Measurements from ENCODE around the gene RLIM. TPM values are rescaled to one million over a fixed set of nuclear protein-coding genes. Genes with fewer than 3 reads are reported as not detected.

RLIM gene
- total RNA-seq, 1 experiment from 2014 or later: 36.4 TPM

DNA sequence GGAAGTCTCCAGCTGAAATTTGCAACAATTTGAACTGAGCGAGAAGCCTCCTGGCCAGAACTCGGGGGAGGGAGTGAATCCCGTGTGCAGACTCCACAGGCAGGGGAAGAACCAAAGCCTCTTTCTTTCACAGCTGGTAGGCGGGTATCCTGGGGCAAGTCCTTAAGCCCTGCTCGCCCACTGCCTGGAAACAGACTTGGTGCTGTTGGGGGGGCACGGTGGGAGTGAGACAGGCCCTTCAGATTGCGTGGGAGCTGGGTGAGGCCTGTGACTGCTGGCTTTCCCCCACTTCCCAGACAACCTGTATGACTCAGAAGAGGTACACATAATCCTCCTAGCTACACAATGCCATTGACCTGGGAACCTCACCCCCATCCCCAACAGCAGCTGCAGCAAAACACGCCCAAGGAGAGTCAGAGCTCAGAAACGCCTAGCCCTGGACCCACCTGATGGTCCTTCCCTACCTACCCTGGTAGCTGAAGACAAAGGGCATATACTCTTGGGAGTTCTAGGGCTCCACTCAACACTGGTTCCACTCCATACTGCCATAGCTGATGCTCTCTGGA, 22.4 kb upstream of the RLIM start:
- TF ChIP-seq, protein P1, sequence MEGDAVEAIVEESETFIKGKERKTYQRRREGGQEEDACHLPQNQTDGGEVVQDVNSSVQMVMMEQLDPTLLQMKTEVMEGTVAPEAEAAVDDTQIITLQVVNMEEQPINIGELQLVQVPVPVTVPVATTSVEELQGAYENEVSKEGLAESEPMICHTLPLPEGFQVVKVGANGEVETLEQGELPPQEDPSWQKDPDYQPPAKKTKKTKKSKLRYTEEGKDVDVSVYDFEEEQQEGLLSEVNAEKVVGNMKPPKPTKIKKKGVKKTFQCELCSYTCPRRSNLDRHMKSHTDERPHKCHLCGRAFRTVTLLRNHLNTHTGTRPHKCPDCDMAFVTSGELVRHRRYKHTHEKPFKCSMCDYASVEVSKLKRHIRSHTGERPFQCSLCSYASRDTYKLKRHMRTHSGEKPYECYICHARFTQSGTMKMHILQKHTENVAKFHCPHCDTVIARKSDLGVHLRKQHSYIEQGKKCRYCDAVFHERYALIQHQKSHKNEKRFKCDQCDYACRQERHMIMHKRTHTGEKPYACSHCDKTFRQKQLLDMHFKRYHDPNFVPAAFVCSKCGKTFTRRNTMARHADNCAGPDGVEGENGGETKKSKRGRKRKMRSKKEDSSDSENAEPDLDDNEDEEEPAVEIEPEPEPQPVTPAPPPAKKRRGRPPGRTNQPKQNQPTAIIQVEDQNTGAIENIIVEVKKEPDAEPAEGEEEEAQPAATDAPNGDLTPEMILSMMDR (conservative IDR thresholded peaks at IDR 0.05): no peak
- H3K23ac ChIP-seq (ENCODE audit: insufficient read length, low read depth, low read length): no peak overlapping the region
- H3K27me3 Mint-ChIP-seq (ENCODE audit: low read depth): peaks cover 12% of the 10 kb centered on the region

More for the DNA sequence above, 22.4 kb upstream of the RLIM start:
- Histone ChIP-seq H3K9me3 (ENCODE audit: control insufficient read depth, low read depth, low read length) (peaks cover 5% of the 10 kb centered on the region), H3K79me2 (ENCODE audit: insufficient read depth, low read length) (no peaks in the 10 kb centered on the region), H3K4ac (ENCODE audit: low read depth, low read length) (no peak overlapping the region), H3K4me1 (ENCODE audit: insufficient read depth, low read length) (no peaks in the 10 kb centered on the region), H3K79me1 (ENCODE audit: insufficient read depth, low read depth, low read length, poor library complexity, severe bottlenecking) (no peaks in the 10 kb centered on the region), H4K5ac (ENCODE audit: insufficient read length, low read depth, low read length) (no peak overlapping the region), H2BK5ac (ENCODE audit: insufficient read length, low read length) (no peak overlapping the region), H2BK120ac (ENCODE audit: low read depth, low read length, poor library complexity, severe bottlenecking) (no peak overlapping the region), H2AK5ac (ENCODE audit: insufficient read length, low read length) (no peak overlapping the region), H3K18ac (ENCODE audit: insufficient read length, low read depth, low read length) (no peak overlapping the region), H4K8ac (replicated peaks; ENCODE audit: insufficient read length, low read depth, low read length) (no peak overlapping the region), H4K91ac (ENCODE audit: insufficient read length, low read depth, low read length) (no peak overlapping the region), H3T11ph (ENCODE audit: low read length) (no peak overlapping the region), H3K56ac (ENCODE audit: insufficient read length, low read depth, low read length) (no peak overlapping the region), H3K27ac (ENCODE audit: insufficient read length, low read depth, low read length) (no peak overlapping the region), H4K20me1 (ENCODE audit: control insufficient read depth, insufficient read depth, insufficient read length) (no peaks in the 10 kb centered on the region), H3K9ac (ENCODE audit: extremely low read depth, insufficient read length, low read length) (no peak overlapping the region), H2BK15ac (ENCODE audit: low read depth, low read length) (no peak overlapping the region), H3K23me2 (ENCODE audit: insufficient read length, low read depth, low read length, poor library complexity, severe bottlenecking) (no peaks in the 10 kb centered on the region), H2AFZ (ENCODE audit: low read length) (no peak overlapping the region), H3K14ac (ENCODE audit: insufficient read depth, low read length) (no peak overlapping the region), H3K4me2 (ENCODE audit: insufficient read depth, insufficient read length, low read length) (no peak overlapping the region), H2BK12ac (ENCODE audit: insufficient read length, low read depth, low read length) (no peak overlapping the region), H2BK20ac (ENCODE audit: low read depth, low read length, poor library complexity, severe bottlenecking) (no peak overlapping the region), H3K27me3 (ENCODE audit: insufficient read depth, low read length) (no peaks in the 10 kb centered on the region)
- Mint-ChIP-seq H3K9me3 (peaks cover 75 to 77% of the 10 kb centered on the region in 2 experiments), H3K27ac (no peak overlapping the region), H3K4me1 (peaks cover 3 to 6% of the 10 kb centered on the region in 2 experiments; a peak in 1 of 4 replicates), H3K36me3 (ENCODE audit: insufficient read depth in 1 of 3, low read depth in 3 of 3) (no peaks in the 10 kb centered on the region; a peak in 1 of 7 replicates), H3K4me3 (no peak overlapping the region)
- DNase-seq: no peak
- WGBS (ENCODE audit: extremely low coverage, insufficient read length, low lambda C conversion rate): no CpG with 5 or more reads among the region's 9 CpGs
